Neural cell (in vitro differentiated cells): ENCODE measurements around the gene MAEA. TPM values are rescaled to one million over a fixed set of nuclear protein-coding genes. Genes with fewer than 3 reads are reported as not detected.

Experiments
- H2AFZ ChIP-seq: fragments of 200-600, 300-800 bp; sonication (generic), shearing (Covaris generic); 2 replicates; pipeline ENCODE4 v1.6.0; 2014; ENCODE audit warnings: low read depth, mild to moderate bottlenecking, antibody characterized with exemption, low read length, moderate library complexity
- H3F3A ChIP-seq: fragments of 200-600 bp; shearing (Covaris generic); 2 replicates; pipeline ENCODE4 v1.6.1; 2016; ENCODE audit warnings: mild to moderate bottlenecking, moderate library complexity, mixed read lengths, antibody characterized with exemption, low read length; ENCODE audit not compliant: insufficient read depth, poor library complexity, severe bottlenecking
- H3K27ac ChIP-seq: fragments of 200-600, 300-800 bp; sonication (generic), shearing (Covaris generic); 2 replicates; pipeline ENCODE4 v1.5.1; 2014; ENCODE audit warnings: mild to moderate bottlenecking, low read length, moderate library complexity
- H3K27me3 ChIP-seq: fragments of 300-800, 200-600 bp; sonication (generic), shearing (Covaris generic); 2 replicates; pipeline ENCODE4 v1.6.0; 2014; ENCODE audit warnings: mild to moderate bottlenecking, low read depth, low read length, moderate library complexity; ENCODE audit not compliant: insufficient read depth
- H3K36me3 ChIP-seq: fragments of 300-800, 200-600 bp; sonication (generic), shearing (Covaris generic); 2 replicates; pipeline ENCODE4 v1.5.1; 2014; ENCODE audit warnings: mild to moderate bottlenecking, antibody characterized with exemption, low read length, moderate library complexity; ENCODE audit not compliant: insufficient read depth
- H3K4me2 ChIP-seq: fragments of 300-800, 200-600 bp; sonication (generic), shearing (Covaris generic); 2 replicates; pipeline ENCODE4 v1.6.0; 2014; ENCODE audit warnings: mild to moderate bottlenecking, low read length
- H3K4me3 ChIP-seq: fragments of 300-800, 200-600 bp; sonication (generic), shearing (Covaris generic); 2 replicates; pipeline ENCODE4 v1.5.1; 2014; ENCODE audit warnings: mild to moderate bottlenecking, low read length, moderate library complexity
- H3K79me2 ChIP-seq: fragments of 200-600 bp; shearing (Covaris generic); replicated peaks from 2 replicates; pipeline ENCODE4 v1.6.0; 2014; ENCODE audit warnings: mild to moderate bottlenecking, low read length, moderate library complexity; ENCODE audit not compliant: insufficient read depth
- H3K9ac ChIP-seq: fragments of 300-800, 200-600 bp; sonication (generic), shearing (Covaris generic); 2 replicates; pipeline ENCODE4 v1.6.1; 2016; ENCODE audit warnings: mild to moderate bottlenecking, low read length, mixed read lengths
- H3K9me2 ChIP-seq: fragments of 200-600 bp; shearing (Covaris generic); 2 replicates; pipeline ENCODE4 v1.6.1; 2016; ENCODE audit warnings: mild to moderate bottlenecking, low read length, mixed read lengths; ENCODE audit not compliant: insufficient read depth
- H3K9me3 ChIP-seq: fragments of 200-600, 300-800 bp; sonication (generic), shearing (Covaris generic); 2 replicates; pipeline ENCODE4 v1.6.1; 2016; ENCODE audit warnings: mild to moderate bottlenecking, mixed run types, low read length, moderate library complexity, mixed read lengths
- H4K20me1 ChIP-seq: fragments of 200-600 bp; shearing (Covaris generic); 2 replicates; pipeline ENCODE4 v1.6.1; 2016; ENCODE audit warnings: mild to moderate bottlenecking, mixed run types; ENCODE audit not compliant: insufficient read depth
- CTCF ChIP-seq: fragments of 450-650 bp; IDR thresholded peaks from 2 replicates; pipeline ENCODE4 v1.5.1; 2014; ENCODE audit warnings: antibody characterized with exemption, mild to moderate bottlenecking, moderate library complexity; ENCODE audit not compliant: poor library complexity, severe bottlenecking
- EP300 ChIP-seq: fragments of 450-650 bp; conservative IDR thresholded peaks from 2 replicates; pipeline ENCODE4 v1.6.1; 2014; ENCODE audit warnings: antibody characterized with exemption, mild to moderate bottlenecking, moderate library complexity; ENCODE audit not compliant: poor library complexity, severe bottlenecking
- EZH2 ChIP-seq: fragments of 200-600, 300-800 bp; shearing (Covaris generic), sonication (generic); IDR thresholded peaks from 2 replicates; pipeline ENCODE4 v1.6.1; 2014; ENCODE audit warnings: antibody characterized with exemption, low read length, borderline replicate concordance, mild to moderate bottlenecking; ENCODE audit not compliant: insufficient read depth, poor library complexity, severe bottlenecking
- MXI1 ChIP-seq: fragments of 450-650 bp; conservative IDR thresholded peaks from 2 replicates; pipeline ENCODE4 v1.6.1; 2014; ENCODE audit warnings: antibody characterized with exemption, mild to moderate bottlenecking; ENCODE audit not compliant: poor library complexity, severe bottlenecking
- POLR2AphosphoS5 ChIP-seq: IDR thresholded peaks from 2 replicates; pipeline ENCODE4 v1.6.1; 2012
- RAD21 ChIP-seq: fragments of 450-650 bp; conservative IDR thresholded peaks from 2 replicates; pipeline ENCODE4 v1.6.1; 2014; ENCODE audit warnings: antibody characterized with exemption, mild to moderate bottlenecking, moderate library complexity
- SMC3 ChIP-seq: fragments of 450-650 bp; conservative IDR thresholded peaks from 2 replicates; pipeline ENCODE4 v1.6.1; 2014; ENCODE audit warnings: antibody characterized with exemption, mild to moderate bottlenecking, moderate library complexity; ENCODE audit not compliant: poor library complexity
- TAF1 ChIP-seq: IDR thresholded peaks from 2 replicates; pipeline ENCODE4 v1.6.1; 2012; ENCODE audit warnings: low read depth
- polyA plus RNA-seq: library from polyadenylated mRNA; depleted of rRNA; stranded (reverse); fragments of >200 nt; gene quantifications from 2 replicates; pipeline ENCODE4 v1.2.3, GENCODE V29; 2014
- TF ChIP-seq, protein P1 (sequence below): IDR thresholded peaks from 2 replicates; pipeline ENCODE4 v1.6.1; 2012; ENCODE audit warnings: borderline replicate concordance

Gene MAEA
- polyA plus RNA-seq, 1 donor from 2014 or later, result 106 TPM

- H3K9me2 ChIP-seq, result no peaks in the 10 kb centered on the region
- TF ChIP-seq MXI1 (no peak), SMC3 (no peak), EZH2 (no peak), RAD21 (no peak), CTCF (no peak), TAF1 (no peak), POLR2AphosphoS5 (no peak), EP300 (no peak)
- TF ChIP-seq, protein P1, sequence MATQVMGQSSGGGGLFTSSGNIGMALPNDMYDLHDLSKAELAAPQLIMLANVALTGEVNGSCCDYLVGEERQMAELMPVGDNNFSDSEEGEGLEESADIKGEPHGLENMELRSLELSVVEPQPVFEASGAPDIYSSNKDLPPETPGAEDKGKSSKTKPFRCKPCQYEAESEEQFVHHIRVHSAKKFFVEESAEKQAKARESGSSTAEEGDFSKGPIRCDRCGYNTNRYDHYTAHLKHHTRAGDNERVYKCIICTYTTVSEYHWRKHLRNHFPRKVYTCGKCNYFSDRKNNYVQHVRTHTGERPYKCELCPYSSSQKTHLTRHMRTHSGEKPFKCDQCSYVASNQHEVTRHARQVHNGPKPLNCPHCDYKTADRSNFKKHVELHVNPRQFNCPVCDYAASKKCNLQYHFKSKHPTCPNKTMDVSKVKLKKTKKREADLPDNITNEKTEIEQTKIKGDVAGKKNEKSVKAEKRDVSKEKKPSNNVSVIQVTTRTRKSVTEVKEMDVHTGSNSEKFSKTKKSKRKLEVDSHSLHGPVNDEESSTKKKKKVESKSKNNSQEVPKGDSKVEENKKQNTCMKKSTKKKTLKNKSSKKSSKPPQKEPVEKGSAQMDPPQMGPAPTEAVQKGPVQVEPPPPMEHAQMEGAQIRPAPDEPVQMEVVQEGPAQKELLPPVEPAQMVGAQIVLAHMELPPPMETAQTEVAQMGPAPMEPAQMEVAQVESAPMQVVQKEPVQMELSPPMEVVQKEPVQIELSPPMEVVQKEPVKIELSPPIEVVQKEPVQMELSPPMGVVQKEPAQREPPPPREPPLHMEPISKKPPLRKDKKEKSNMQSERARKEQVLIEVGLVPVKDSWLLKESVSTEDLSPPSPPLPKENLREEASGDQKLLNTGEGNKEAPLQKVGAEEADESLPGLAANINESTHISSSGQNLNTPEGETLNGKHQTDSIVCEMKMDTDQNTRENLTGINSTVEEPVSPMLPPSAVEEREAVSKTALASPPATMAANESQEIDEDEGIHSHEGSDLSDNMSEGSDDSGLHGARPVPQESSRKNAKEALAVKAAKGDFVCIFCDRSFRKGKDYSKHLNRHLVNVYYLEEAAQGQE, result no peak
- H3K9ac ChIP-seq, result no peak overlapping the region
- H3K9me3 ChIP-seq, result peaks cover under 1% of the 10 kb centered on the region
- H3K4me3 ChIP-seq, result no peak overlapping the region
- H3K79me2 ChIP-seq, result no peaks in the 10 kb centered on the region
- H3K27ac ChIP-seq, result no peak overlapping the region
- no peak overlapping the region for H3K4me2 ChIP-seq
- H4K20me1 ChIP-seq, result no peaks in the 10 kb centered on the region
- no peaks in the 10 kb centered on the region for H3K36me3 ChIP-seq
- H3F3A ChIP-seq, result no peaks in the 10 kb centered on the region
- H2AFZ ChIP-seq, result no peak overlapping the region
- no peaks in the 10 kb centered on the region for H3K27me3 ChIP-seq
Observed at GRCh38 chr4:1382776-1383727, 93.4 kb downstream of the MAEA start.

DNA sequence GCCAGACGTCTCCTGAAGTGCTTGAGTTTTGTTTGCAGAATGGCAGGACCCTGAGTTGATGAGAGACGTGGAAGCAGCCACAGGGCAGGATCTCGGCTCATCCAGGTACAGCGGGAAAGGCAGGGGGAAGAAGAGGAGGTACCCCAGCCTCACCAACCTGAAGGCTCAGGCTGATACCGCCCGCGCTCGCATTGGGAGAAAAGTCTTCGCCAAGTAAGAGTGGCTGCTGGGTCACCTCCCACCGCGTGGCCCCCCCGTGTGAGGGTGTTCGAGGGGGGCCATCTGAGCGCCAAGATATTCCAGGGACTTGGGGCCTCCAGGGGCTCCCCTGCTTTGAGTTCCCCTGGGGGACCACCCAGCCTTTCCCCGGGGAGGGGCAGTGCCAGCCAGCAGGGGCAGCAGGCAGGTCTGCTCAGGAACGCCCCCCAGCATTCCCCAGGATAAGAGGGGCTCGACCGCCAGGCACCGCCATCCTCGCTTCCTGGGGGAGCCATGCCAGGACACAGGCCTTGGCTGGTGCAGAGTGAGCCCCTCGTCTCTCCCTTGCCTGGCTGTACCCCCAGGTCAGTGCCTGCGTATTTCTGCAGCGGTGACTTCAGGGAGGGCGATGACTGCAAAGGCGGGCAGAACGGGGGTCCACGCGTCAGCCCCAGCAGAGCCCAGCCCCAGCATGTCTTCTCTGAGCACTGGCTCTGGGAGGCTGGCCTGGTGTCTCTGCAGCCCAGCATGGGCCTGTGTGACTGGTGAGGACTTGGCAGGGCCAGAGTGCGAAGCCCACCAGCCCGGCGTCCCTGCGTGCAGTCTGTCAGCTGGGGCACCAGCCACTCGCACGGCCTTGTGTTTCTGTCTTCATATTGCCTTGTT is 94.3 kb downstream of the MAEA start:
- Histone ChIP-seq H3K4me2 (no peak overlapping the region), H3F3A (no peaks in the 10 kb centered on the region), H3K79me2 (no peaks in the 10 kb centered on the region), H3K9me3 (peaks cover 8% of the 10 kb centered on the region), H4K20me1 (no peaks in the 10 kb centered on the region), H3K27ac (no peak overlapping the region), H3K27me3 (no peaks in the 10 kb centered on the region), H2AFZ (no peak overlapping the region), H3K4me3 (no peak overlapping the region), H3K9ac (no peak overlapping the region), H3K9me2 (no peaks in the 10 kb centered on the region), H3K36me3 (no peaks in the 10 kb centered on the region)
- TF ChIP-seq EP300 (no peak), POLR2AphosphoS5 (no peak)
